GM19324 (cell line): ENCODE results near the gene MOCOS.
"Not testable (repeated sequence)": the region's sequence is repeated elsewhere in the genome, so short reads cannot be mapped to it uniquely, and the experiment has no call there.

Source experiments
- ATAC-seq: cut with Tn5 transposase; IDR thresholded peaks from one replicate; pipeline ENCODE4 v1.9.1; 2021; ENCODE audit warnings: mild to moderate bottlenecking, moderate library complexity; ENCODE audit not compliant: unreplicated experiment, low FRiP score

The MOCOS gene

GRCh38 chr18:36199691-36200295 lies 12.5 kb downstream of the MOCOS start:
- no peak for ATAC-seq

GRCh38 chr18:36200354-36200771 lies 13.1 kb downstream of the MOCOS start:
- no peak for ATAC-seq

GRCh38 chr18:36201765-36202164 lies 14.5 kb downstream of the MOCOS start:
- ATAC-seq: no peak

GRCh38 chr18:36203360-36203895 lies 16.1 kb downstream of the MOCOS start:
- no peak for ATAC-seq

DNA sequence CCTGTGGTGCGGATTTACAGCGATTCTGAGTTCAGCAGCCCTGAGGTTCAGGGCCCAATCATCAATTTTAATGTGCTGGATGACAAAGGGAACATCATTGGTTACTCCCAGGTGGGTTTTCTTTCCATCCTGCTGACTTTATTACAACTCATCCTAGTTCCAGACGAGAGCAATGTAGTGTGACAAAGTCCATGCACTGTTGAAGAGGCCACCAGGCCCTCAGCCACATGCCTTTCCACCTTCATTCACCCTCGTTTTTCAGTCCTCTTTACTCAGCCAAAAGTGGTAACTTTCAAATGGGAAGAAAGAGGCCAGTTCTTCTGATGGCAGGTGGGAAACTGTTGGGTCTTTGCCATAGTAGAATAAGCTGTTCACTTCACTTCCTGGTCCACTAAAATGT lies 17.9 kb downstream of the MOCOS start:
- no peak for ATAC-seq

- no peak for ATAC-seq
Observed at GRCh38 chr18:36207303-36207702, 20.0 kb downstream of the MOCOS start.

GRCh38 chr18:36207969-36208368 lies 20.7 kb downstream of the MOCOS start:
- not testable (repeated sequence) for ATAC-seq

- no peak for ATAC-seq
Observed at GRCh38 chr18:36211612-36212065, 24.3 kb downstream of the MOCOS start.

DNA sequence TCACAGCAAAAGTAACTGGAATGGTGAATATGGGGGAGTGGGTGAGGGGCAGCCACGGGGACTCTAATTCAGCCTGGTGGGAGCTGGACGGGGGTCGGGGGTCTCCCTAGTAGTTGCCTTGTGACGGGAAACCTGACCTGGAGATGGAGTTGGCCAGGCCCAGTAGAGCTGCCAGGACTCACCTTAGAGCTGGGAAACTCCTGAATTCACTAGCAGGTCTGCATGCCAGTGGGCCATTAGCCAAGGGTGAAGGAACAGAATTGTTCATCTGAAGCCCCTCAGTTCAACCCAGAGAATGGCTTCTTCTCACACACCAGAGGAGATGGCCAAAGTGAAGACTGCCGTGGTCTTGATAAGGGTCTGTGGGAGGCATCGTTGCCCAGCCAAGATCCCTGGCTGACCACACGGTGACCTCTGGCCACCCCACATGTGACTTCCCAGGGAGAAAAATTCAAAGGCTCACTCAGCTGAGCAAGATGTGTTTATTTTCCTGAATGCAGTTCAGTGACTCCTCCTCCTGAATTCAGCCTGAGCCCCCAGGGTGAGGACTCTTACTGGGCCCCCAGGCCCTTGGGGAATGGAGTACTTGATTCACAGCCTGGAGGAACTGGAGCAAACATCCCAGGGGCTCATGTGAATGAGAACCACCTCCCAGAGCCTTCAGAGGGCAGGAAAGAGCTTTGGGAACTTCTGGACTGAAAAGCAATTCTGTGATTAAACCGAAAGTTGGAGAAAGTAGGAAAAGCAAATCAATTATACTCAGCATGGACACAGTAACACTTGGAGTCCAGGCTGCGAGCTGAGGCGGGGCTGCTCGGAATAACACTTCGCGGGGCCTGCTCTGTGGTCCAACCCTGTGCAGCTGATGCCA lies 25.2 kb downstream of the MOCOS start:
- ATAC-seq: no peak

DNA sequence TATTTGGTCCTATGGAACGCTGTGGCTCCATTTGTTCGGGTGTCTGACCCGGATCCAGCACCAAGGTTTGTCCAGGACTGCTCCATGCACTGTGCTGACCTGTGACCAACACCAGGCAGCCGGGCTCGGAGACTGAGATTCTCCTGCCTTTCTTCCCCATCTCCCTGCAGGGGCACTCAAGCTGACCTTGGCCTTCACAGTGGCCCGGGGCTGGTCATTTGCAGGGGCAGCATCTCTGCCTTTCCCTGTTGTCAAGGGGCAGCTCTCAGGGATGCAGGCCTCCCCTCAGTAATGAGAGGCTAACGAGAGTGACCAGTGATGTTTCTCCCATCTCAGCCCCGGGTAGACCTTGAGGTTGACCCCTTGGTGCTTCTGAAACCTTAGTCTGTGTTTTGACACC lies 27.5 kb downstream of the MOCOS start:
- ATAC-seq: no peak

DNA sequence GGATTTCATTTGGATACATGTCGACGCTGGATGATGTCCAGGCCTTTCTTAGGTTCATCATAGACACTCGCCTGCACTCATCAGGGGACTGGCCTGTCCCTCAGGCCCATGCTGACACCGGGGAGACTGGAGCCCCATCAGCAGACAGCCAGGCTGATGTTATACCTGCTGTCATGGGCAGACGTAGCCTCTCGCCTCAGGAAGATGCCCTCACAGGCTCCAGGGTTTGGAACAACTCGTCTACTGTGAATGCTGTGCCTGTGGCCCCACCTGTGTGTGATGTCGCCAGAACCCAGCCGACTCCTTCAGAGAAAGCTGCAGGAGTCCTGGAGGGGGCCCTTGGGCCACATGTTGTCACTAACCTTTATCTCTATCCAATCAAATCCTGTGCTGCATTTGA lies 28.3 kb downstream of the MOCOS start:
- no peak for ATAC-seq

DNA sequence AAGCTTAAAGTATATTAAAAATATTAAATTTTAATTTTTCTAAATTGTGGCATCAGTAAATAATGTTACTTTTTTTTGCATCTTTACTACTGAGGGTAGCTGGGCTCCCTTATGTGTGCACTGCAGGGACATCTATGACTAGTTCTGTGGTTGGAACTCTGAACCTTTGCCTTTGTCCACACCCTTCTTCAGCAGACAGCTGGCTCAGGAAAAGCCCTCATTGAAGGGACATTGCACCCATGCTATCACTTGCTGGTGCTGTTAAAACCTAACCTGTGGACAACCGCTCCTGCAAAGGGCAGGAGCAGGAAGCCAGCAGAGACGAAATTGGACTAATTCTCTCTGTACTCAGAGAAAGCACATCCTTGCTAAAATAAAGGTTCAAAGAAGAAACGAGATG lies 30.1 kb downstream of the MOCOS start:
- no peak for ATAC-seq

DNA sequence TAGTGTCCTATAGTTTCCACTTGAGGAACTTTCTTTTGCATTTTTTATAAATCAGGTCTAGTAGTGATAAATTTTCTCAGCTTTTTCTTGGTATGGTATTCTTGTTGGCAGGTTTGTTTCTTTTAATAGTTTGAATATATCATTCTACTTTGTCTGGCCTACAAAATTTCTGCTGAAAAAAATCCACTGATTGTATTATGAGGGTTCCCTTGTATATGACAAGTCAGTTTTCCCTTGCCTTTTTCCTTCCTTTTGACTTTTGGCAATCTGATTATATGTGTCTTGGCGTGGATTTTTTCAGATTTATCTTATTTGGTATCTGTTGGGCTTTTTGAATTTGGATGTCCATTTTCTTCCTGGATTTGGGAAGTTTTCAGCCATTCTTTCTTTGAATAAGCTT lies 41.9 kb downstream of the MOCOS start:
- ATAC-seq: no peak

GRCh38 chr18:36240510-36240909 lies 53.2 kb downstream of the MOCOS start:
- not testable (repeated sequence) for ATAC-seq

DNA sequence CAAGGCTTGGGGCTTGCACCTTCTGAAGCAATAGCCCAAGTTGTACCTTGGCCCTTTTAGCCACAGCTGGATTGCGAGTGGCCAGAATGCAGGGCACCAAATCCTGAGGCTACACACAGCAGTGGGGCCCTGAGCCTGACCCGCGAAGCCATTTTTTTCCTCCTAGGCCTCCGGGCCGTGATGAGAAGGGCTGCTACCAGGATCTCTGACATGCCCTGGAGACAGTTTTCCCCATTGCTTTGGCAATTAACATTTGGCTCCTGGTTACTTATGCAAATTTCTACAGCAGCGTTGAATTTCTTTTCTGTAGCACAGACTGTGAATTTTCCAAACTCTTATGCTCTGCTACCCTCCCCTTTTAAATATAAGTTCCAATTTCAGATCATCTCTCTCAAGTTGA lies 54.5 kb downstream of the MOCOS start:
- no peak for ATAC-seq

DNA sequence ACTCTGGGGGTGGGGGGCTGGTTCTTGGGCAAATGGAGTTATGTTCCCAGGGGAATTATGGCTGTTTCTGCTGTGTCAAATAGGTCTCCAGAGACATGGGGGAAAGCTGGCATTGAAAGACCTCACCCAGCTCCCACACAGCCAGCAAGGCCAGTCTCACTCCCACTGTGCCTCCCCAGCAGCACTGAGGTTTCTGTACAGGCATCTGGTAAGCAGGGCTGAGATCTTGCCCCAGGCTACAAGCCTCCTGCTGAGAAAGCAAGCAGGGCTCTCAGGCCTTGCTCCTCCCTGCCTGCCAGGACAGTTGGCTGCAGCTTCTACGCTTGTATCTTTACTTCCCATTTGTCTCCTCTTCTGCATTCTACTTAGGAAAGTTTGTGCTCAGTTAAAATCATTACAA lies 59.7 kb downstream of the MOCOS start:
- no peak for ATAC-seq

- ATAC-seq: no peak
Observed at GRCh38 chr18:36249392-36249791, 62.1 kb downstream of the MOCOS start.

DNA sequence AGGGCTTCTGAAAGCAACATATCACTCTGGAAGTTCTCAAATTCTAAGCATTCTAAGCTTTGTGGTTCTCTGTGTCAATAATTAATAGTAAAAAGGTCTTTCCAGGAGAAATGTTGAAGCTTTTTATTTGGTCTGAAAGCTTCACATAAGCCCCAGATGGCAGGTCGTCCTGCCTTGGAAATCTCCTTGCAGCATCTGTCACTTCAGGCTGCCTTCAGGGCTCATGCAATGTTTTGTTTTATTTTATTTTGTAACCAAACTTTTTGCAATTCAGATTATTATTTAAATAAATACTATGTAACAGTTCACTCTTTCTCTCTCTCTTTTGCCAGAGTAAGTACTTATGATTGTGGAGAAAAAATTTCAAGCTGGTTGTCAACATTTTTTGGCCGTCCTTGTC lies 63.5 kb downstream of the MOCOS start:
- ATAC-seq: no peak

GRCh38 chr18:36255072-36255698 lies 67.9 kb downstream of the MOCOS start:
- no peak for ATAC-seq

DNA sequence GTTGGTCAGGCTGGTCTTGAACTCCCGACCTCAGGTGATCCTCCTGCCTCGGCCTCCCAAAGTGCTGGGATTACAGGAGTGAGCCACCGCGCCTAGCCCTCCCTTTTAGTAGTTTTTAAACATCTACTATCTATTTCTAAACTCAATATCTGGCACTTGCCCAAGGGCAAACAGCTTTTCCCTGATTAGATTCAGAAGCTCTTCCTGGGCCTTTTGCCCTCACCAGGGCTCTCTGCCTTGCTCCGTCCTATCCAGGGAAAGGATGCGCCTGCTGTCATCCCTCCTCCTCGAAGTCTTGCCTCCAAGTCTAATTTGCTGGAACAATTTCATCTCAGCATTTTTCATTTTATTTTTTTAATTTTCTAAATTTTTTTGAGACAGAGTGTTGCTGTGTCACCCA lies 68.8 kb downstream of the MOCOS start:
- no peak for ATAC-seq

GRCh38 chr18:36262971-36263370 lies 75.7 kb downstream of the MOCOS start:
- no peak for ATAC-seq
